Activated naive CD8-positive, alpha-beta T cell treated with anti-CD3 and anti-CD28 coated beads, Interleukin-2, amount 50 U/mL, for 16 hours (primary cell): ENCODE measurements around the gene TIPARP.
"Not testable (repeated sequence)": the region's sequence is repeated elsewhere in the genome, so short reads cannot be mapped to it uniquely, and the experiment has no call there.

ENCODE experiments used
- DNase-seq: peaks from one replicate; pipeline ENCODE4 v3.0.0-alpha.2; 2020; ENCODE audit warnings: low read depth, low spot score

TIPARP gene

GRCh38 chr3:156740581-156740980 lies 66.2 kb downstream of the TIPARP start:
- not testable (repeated sequence) for DNase-seq

GRCh38 chr3:156741935-156742334 lies 67.5 kb downstream of the TIPARP start:
- no peak for DNase-seq

- no peak for DNase-seq
Measured at GRCh38 chr3:156742401-156742800, 68.0 kb downstream of the TIPARP start.

- DNase-seq, result no peak
Measured at GRCh38 chr3:156743859-156744258, 69.5 kb downstream of the TIPARP start.

- DNase-seq, result no peak
Measured at GRCh38 chr3:156744631-156745030, 70.2 kb downstream of the TIPARP start.

GRCh38 chr3:156745766-156746165 lies 71.4 kb downstream of the TIPARP start:
- no peak for DNase-seq

GRCh38 chr3:156747046-156747445 lies 72.7 kb downstream of the TIPARP start:
- no peak for DNase-seq

GRCh38 chr3:156749244-156749643 lies 74.9 kb downstream of the TIPARP start:
- DNase-seq, result no peak

- DNase-seq, result no peak
Measured at GRCh38 chr3:156750191-156750873, 75.9 kb downstream of the TIPARP start.

GRCh38 chr3:156750874-156751245 lies 76.5 kb downstream of the TIPARP start:
- DNase-seq, result no peak

GRCh38 chr3:156751461-156752025 lies 77.2 kb downstream of the TIPARP start:
- no peak for DNase-seq
